Measurements from ENCODE around the gene ARFIP2. TPM values are rescaled to one million over a fixed set of nuclear protein-coding genes. Genes with fewer than 3 reads are reported as not detected.

Gene ARFIP2
- total RNA-seq, 1 donor from 2014 or later = 51.5 TPM

- Mint-ChIP-seq H3K27ac (no peak overlapping the region), H3K4me1 (ENCODE audit: low read depth) (no peaks in the 10 kb centered on the region), H3K9me3 (no peaks in the 10 kb centered on the region), H3K36me3 (ENCODE audit: low read depth) (no peaks in the 10 kb centered on the region), H3K4me3 (no peak overlapping the region), H3K27me3 (ENCODE audit: insufficient read depth) (peaks cover 2% of the 10 kb centered on the region)
- no peak for DNase-seq (ENCODE audit: low spot score)
- intact Hi-C loops (cut with micrococcal nuclease) = no loop called here
Measured at GRCh38 chr11:6455070-6455469, 26.1 kb downstream of the ARFIP2 start.

- Mint-ChIP-seq H3K27ac (no peak overlapping the region), H3K4me1 (ENCODE audit: low read depth) (no peaks in the 10 kb centered on the region), H3K36me3 (ENCODE audit: low read depth) (no peaks in the 10 kb centered on the region), H3K4me3 (no peak overlapping the region), H3K27me3 (ENCODE audit: insufficient read depth) (no peaks in the 10 kb centered on the region), H3K9me3 (no peaks in the 10 kb centered on the region)
- intact Hi-C loops (cut with micrococcal nuclease) = no loop called here
- DNase-seq (ENCODE audit: low spot score) = no peak
Measured at GRCh38 chr11:6453152-6453551, 28.0 kb downstream of the ARFIP2 start.

- Mint-ChIP-seq H3K4me3 (no peak overlapping the region), H3K27me3 (ENCODE audit: insufficient read depth) (no peaks in the 10 kb centered on the region), H3K4me1 (ENCODE audit: low read depth) (no peaks in the 10 kb centered on the region), H3K9me3 (no peaks in the 10 kb centered on the region), H3K27ac (no peak overlapping the region), H3K36me3 (ENCODE audit: low read depth) (no peaks in the 10 kb centered on the region)
- DNase-seq (ENCODE audit: low spot score) = no peak
- intact Hi-C loops (cut with micrococcal nuclease) = no loop called here
Measured at GRCh38 chr11:6452219-6452618, 28.9 kb downstream of the ARFIP2 start.

- H3K9me3 Mint-ChIP-seq = no peaks in the 10 kb centered on the region
- peaks cover 6% of the 10 kb centered on the region for H3K27me3 Mint-ChIP-seq (ENCODE audit: insufficient read depth)
- H3K27ac Mint-ChIP-seq = no peak overlapping the region
- intact Hi-C loops (cut with micrococcal nuclease) = no loop called here
- no peak for DNase-seq (ENCODE audit: low spot score)
- no peaks in the 10 kb centered on the region for H3K36me3 Mint-ChIP-seq (ENCODE audit: low read depth)
- H3K4me1 Mint-ChIP-seq (ENCODE audit: low read depth) = no peaks in the 10 kb centered on the region
- H3K4me3 Mint-ChIP-seq = no peak overlapping the region
Measured at GRCh38 chr11:6448574-6448973, 32.6 kb downstream of the ARFIP2 start.

- no peaks in the 10 kb centered on the region for H3K9me3 Mint-ChIP-seq
- no peak overlapping the region for H3K27ac Mint-ChIP-seq
- peaks cover 8% of the 10 kb centered on the region for H3K27me3 Mint-ChIP-seq (ENCODE audit: insufficient read depth)
- intact Hi-C loops (cut with micrococcal nuclease) = loop anchor here (1.0 to 2.0 kb wide), 2 partner anchors 25 to 64 kb away; partner anchors contain the start of gene APBB1
- no peak overlapping the region for H3K4me3 Mint-ChIP-seq
- H3K36me3 Mint-ChIP-seq (ENCODE audit: low read depth) = no peaks in the 10 kb centered on the region
- peak; percentile 39 for DNase-seq (ENCODE audit: low spot score)
- H3K4me1 Mint-ChIP-seq (ENCODE audit: low read depth) = no peaks in the 10 kb centered on the region
Measured at GRCh38 chr11:6443269-6444003, 37.7 kb downstream of the ARFIP2 start.

DNA sequence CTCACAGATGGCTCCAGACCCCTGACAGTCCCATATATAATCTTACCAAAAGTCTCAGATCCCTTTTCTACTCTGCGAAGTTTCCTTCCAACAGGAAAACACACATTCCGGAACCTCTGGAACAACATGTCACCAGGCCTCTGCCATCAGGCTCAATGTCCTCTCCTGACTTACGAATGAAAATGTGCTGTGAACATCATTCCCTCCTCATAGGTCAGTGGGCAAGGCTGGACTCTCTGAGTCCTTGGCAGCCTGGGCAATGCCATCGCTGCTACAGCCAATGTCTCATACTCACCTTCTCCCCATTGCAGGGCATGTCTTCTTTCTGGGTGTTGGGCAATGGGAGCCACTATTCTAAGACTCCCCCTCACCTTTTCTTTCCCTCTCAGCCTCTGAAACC is 38.7 kb downstream of the ARFIP2 start:
- intact Hi-C loops (cut with micrococcal nuclease) = loop anchor here (2.0 kb wide), 1 partner anchor 24 kb away; the partner anchor contains the start of gene APBB1
- Mint-ChIP-seq H3K9me3 (no peaks in the 10 kb centered on the region), H3K27me3 (ENCODE audit: insufficient read depth) (peaks cover 8% of the 10 kb centered on the region), H3K36me3 (ENCODE audit: low read depth) (no peaks in the 10 kb centered on the region), H3K4me1 (ENCODE audit: low read depth) (no peaks in the 10 kb centered on the region), H3K4me3 (no peak overlapping the region), H3K27ac (no peak overlapping the region)
- no peak for DNase-seq (ENCODE audit: low spot score)

- Mint-ChIP-seq H3K9me3 (no peaks in the 10 kb centered on the region), H3K27me3 (ENCODE audit: insufficient read depth) (peaks cover 6% of the 10 kb centered on the region), H3K4me3 (no peak within 1 kb of the TSS)
Measured at GRCh38 chr11:6440906-6441358, 40.2 kb downstream of the ARFIP2 start, which contains the start of gene HPX. HPX (minus strand) TSS chr11:6440987; CDS start chr11:6440963, 24 bp downstream.

DNA sequence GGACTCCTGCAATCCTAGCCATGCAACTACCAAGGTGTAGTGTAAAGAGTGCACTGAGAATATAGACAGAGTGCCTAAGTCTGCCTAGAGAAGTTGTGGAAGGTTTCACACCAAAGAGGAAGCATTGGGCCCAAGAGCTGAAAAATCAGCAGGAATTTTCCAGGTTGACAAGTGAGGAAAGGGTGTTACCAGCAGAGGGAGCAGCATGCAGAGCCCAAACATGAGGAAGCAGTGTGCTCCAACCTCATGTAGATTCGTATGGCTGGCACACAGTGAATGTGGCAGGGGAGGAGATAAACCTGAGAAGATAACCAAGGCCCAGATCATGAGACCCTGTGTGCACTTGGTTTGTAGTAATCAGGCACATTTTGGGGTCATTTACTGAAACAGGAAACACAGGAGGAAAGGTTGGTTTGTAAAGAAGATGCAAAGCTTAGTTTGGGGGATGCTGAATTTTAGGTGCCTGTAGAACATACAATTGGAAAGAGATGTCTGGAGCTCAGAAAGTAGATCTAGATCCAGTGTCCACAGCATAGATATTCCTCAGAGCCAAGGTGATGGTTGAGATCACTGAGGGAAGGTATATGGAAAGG is 42.1 kb downstream of the ARFIP2 start:
- DNase-seq (ENCODE audit: low spot score) = no peak
- no peak overlapping the region for H3K27ac Mint-ChIP-seq
- intact Hi-C loops (cut with micrococcal nuclease) = loop anchor here (2.0 to 5.0 kb wide), 4 partner anchors 37 to 268 kb away; partner anchors contain the start of genes ARFIP2 and TIMM10B
- no peak overlapping the region for H3K4me3 Mint-ChIP-seq
- peaks cover 2% of the 10 kb centered on the region for H3K27me3 Mint-ChIP-seq (ENCODE audit: insufficient read depth)
- no peaks in the 10 kb centered on the region for H3K9me3 Mint-ChIP-seq
- H3K36me3 Mint-ChIP-seq (ENCODE audit: low read depth) = no peaks in the 10 kb centered on the region
- H3K4me1 Mint-ChIP-seq (ENCODE audit: low read depth) = peaks cover 6% of the 10 kb centered on the region

More at GRCh38 chr11:6440906-6441358, 40.2 kb downstream of the ARFIP2 start, which contains the start of gene HPX:
- H3K4me1 Mint-ChIP-seq (ENCODE audit: low read depth) = peaks cover 2% of the 10 kb centered on the region
- H3K27ac Mint-ChIP-seq = no peak within 1 kb of the TSS
- no peaks in the 10 kb centered on the region for H3K36me3 Mint-ChIP-seq (ENCODE audit: low read depth)
- no peak for DNase-seq (ENCODE audit: low spot score)
- intact Hi-C loops (cut with micrococcal nuclease) = no loop called here

- Mint-ChIP-seq H3K36me3 (ENCODE audit: low read depth) (no peaks in the 10 kb centered on the region), H3K27me3 (ENCODE audit: insufficient read depth) (peaks cover 2% of the 10 kb centered on the region), H3K9me3 (no peaks in the 10 kb centered on the region), H3K27ac (no peak overlapping the region), H3K4me1 (ENCODE audit: low read depth) (peaks cover 6% of the 10 kb centered on the region), H3K4me3 (no peak overlapping the region)
- DNase-seq (ENCODE audit: low spot score) = no peak
- intact Hi-C loops (cut with micrococcal nuclease) = loop anchor here (2.0 to 5.0 kb wide), 4 partner anchors 36 to 269 kb away; partner anchors contain the start of genes ARFIP2 and TIMM10B
Measured at GRCh38 chr11:6437993-6438392, 43.1 kb downstream of the ARFIP2 start.

- intact Hi-C loops (cut with micrococcal nuclease) = loop anchor here (5.0 kb wide), 1 partner anchor 35 kb away; no protein-coding TSS in a partner anchor
- H3K9me3 Mint-ChIP-seq = no peaks in the 10 kb centered on the region
Measured at GRCh38 chr11:6437423-6437822, 43.7 kb downstream of the ARFIP2 start.

GRCh38 chr11:6433998-6434660 is 47.0 kb downstream of the ARFIP2 start:
- H3K4me1 Mint-ChIP-seq (ENCODE audit: low read depth) = peaks cover 6% of the 10 kb centered on the region
- intact Hi-C loops (cut with micrococcal nuclease) = no loop called here
- H3K4me3 Mint-ChIP-seq = no peak overlapping the region
- DNase-seq (ENCODE audit: low spot score) = no peak
- H3K9me3 Mint-ChIP-seq = no peaks in the 10 kb centered on the region
- H3K36me3 Mint-ChIP-seq (ENCODE audit: low read depth) = no peaks in the 10 kb centered on the region
- H3K27ac Mint-ChIP-seq = no peak overlapping the region
- H3K27me3 Mint-ChIP-seq (ENCODE audit: insufficient read depth) = no peaks in the 10 kb centered on the region

More at GRCh38 chr11:6437423-6437822, 43.7 kb downstream of the ARFIP2 start:
- Mint-ChIP-seq H3K27me3 (ENCODE audit: insufficient read depth) (peaks cover 2% of the 10 kb centered on the region), H3K4me1 (ENCODE audit: low read depth) (peaks cover 6% of the 10 kb centered on the region), H3K4me3 (no peak overlapping the region), H3K27ac (no peak overlapping the region), H3K36me3 (ENCODE audit: low read depth) (no peaks in the 10 kb centered on the region)
- no peak for DNase-seq (ENCODE audit: low spot score)

- H3K27ac Mint-ChIP-seq = no peak overlapping the region
- intact Hi-C loops (cut with micrococcal nuclease) = no loop called here
- no peaks in the 10 kb centered on the region for H3K36me3 Mint-ChIP-seq (ENCODE audit: low read depth)
- peaks cover 7% of the 10 kb centered on the region for H3K27me3 Mint-ChIP-seq (ENCODE audit: insufficient read depth)
- no peak for DNase-seq (ENCODE audit: low spot score)
- H3K4me3 Mint-ChIP-seq = no peak overlapping the region
- H3K4me1 Mint-ChIP-seq (ENCODE audit: low read depth) = peaks cover 6% of the 10 kb centered on the region
- no peaks in the 10 kb centered on the region for H3K9me3 Mint-ChIP-seq
Measured at GRCh38 chr11:6431861-6432260, 49.3 kb downstream of the ARFIP2 start.

DNA sequence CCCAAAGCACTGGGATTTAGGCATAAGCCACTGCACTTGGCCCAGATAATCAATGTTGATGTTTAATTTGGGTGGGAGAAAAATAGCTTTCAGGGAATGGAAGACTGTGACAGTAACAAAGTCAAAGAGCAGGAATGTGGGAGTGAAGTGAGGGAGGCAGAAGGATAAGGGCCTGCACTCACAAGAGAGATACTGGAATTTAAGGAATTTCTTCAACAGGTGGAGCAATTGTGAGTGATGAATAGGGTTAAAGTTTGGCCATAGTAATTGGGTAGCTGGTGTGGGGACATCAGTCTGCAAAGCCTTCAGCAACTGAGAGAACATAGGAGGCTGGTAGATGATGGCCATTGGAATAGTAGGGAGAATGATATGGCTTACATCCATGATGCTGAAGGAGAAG is 53.6 kb downstream of the ARFIP2 start:
- Mint-ChIP-seq H3K27me3 (ENCODE audit: insufficient read depth) (peaks cover 28% of the 10 kb centered on the region), H3K36me3 (ENCODE audit: low read depth) (no peaks in the 10 kb centered on the region), H3K4me3 (no peak overlapping the region), H3K4me1 (ENCODE audit: low read depth) (no peaks in the 10 kb centered on the region), H3K9me3 (no peaks in the 10 kb centered on the region), H3K27ac (no peak overlapping the region)
- no peak for DNase-seq (ENCODE audit: low spot score)
- intact Hi-C loops (cut with micrococcal nuclease) = no loop called here

All from activated T-helper 1 cell treated with anti-CD3 and anti-CD28 coated beads, Interleukin-12 subunit alpha, Interleukin-12 subunit beta, Interleukin-2, Interleukin-4 antibody, amounts not matched to agents 30 ng/mL and 10 ng/mL and 1 ng/mL, durations not matched to agents 14 hours and 24 hours and 36 hours (primary cell).